NCI-H146 treated with DMSO at 0.1 percent for 48 hours (cell line): ENCODE results near the gene NUMBL.
"Not testable (repeated sequence)": the region's sequence is repeated elsewhere in the genome, so short reads cannot be mapped to it uniquely, and the experiment has no call there.

Experiments used
- DNase-seq: peaks from one replicate; lab custom pipeline; 2025; ENCODE audit not compliant: unreplicated experiment; lab: John Stamatoyannopoulos, UW

Gene NUMBL

GRCh38 chr19:40690050-40690692, at the start of gene NUMBL:
TSS of gene NUMBL (minus strand) at chr19:40690651. CDS start at chr19:40690483, 168 bp downstream.
- DNase-seq = no peak

GRCh38 chr19:40739030-40739839, 48.8 kb upstream of the NUMBL start:
- DNase-seq = no peak

DNA sequence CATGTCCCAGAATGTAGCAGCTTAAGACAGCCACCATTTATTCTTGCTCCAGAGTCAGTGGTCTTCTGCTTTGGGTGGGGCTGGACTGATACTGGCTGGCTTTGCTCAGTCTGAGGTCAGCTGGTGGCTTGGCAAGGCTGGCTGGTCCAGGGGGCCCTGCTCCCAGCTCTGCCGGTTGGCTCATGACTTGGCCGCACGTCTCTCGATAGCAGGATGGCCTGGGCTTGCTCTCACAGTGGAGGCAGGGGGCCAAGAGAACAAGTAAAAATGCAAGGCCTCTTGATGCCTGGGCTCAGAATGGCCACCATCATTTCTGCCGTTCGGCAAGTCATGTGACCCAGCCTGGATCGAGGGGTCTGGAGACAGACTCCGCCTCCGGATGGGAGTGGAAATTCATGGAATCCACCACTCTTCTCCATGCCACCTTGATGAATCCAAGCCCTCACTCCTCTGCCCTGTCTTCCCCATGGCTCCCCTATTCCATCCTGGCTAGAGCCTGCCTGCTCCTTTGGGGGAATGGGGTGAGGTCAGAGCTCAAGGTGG, 46.7 kb upstream of the NUMBL start:
- DNase-seq = no peak

DNA sequence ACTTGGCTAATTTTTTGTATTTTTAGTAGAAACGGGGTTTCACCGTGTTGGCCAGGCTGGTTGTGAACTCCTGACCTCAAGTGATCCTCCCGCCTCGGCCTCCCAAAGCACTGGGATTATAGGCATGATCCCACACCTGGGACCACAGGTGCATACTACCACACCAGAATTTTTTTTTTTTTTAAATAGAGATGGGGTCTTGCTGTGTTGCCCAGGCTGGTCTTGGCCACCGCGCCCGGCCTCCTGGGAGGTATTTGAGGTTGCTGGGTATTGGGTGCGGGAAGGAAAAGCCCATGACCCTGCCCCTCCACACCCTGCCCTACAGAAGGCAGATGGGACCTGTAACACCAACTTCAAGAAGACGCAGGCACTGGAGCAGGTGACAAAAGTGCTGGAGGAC, 46.2 kb upstream of the NUMBL start:
- no peak for DNase-seq

GRCh38 chr19:40735013-40735771, 44.7 kb upstream of the NUMBL start:
- DNase-seq = no peak

GRCh38 chr19:40733149-40733548, 42.7 kb upstream of the NUMBL start:
- DNase-seq = no peak

DNA sequence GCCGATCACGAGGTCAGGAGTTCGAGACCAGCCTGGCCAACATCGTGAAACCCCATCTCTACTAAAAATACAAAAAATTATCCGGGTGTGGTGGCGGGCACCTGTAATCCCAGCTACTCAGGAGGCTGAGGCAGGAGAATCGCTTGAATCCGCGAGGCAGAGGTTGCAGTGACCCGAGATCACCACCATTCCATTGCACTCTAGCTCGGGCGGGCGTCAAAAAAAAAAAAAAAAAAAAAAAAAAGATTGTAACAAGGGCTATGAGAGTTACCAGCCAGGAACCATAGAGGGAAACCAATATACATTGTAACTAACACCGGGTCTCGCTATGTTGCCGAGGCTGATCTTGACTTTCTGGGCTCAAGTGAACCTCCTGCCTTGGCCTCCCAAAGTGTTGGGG, 41.9 kb upstream of the NUMBL start:
- not testable (repeated sequence) for DNase-seq

- not testable (repeated sequence) for DNase-seq
These were observed 39.6 kb upstream of the NUMBL start for GRCh38 chr19:40730065-40730464.

DNA sequence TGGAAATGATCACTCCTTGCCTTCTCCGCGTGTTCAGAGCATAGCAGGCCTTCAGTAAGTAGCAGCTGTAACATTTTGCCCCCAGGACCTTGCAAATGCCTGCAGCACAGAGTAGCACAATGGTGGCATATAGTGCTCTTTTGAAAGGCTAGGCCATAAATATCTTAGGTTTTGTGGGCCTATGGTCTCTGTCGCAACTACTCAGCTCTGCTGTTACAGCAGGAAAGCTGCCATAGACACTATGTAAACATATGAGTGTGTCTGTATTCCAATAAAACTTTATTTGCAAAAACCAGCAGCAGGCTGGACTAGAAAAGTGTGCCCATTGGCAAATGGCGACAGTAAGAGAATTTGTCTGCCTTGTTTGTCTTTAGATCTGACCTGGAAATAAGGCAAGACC, 35.8 kb upstream of the NUMBL start:
- DNase-seq = no peak

GRCh38 chr19:40724855-40725254, 34.4 kb upstream of the NUMBL start:
- no peak for DNase-seq

DNA sequence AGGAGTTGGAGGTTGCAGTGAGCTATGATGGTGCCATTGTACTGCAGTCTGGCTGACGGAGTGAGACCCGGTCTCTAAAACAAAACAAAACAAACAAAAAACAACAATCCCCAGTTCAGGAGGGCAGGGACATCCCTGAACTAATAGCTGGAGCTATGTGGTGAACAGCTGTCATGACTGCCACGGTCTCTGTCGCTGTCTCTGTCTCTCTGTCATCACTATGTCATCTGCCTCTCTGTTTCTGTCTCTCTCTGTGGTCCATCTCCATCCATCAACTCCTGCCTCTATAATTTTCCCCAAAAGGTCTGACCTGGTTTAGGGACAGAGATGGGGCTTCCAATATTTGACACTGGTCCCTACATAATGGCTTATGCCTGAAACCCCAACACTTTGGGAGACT, 33.9 kb upstream of the NUMBL start:
- no peak for DNase-seq

DNA sequence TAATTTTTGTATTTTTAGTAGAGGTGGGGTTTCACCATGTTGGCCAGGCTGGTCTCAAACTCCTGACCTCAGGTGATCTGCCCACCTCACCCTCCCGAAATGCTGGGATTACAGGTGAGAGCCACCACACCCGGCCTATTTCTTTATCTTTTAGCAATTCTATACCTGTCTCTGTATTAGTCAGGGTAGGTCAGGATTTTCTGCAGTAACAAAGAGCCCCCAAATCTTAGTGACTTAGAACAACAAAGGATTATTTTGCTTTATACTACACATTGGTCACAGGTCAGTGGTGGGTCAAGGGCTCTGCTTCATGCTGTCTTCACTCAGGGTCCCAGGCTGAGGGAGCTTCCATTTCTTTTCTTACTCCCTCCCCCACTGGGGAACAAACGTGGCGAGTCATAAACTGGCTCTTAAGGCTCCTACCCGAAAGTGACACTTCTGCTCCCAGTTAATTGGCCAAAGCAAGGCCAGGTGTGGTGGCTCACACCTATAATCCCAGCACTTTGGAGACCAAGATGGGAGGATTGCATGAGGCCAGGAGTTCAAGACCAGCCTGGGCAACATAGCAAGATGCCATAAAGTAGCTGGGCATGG, 33.3 kb upstream of the NUMBL start:
- no peak for DNase-seq

DNA sequence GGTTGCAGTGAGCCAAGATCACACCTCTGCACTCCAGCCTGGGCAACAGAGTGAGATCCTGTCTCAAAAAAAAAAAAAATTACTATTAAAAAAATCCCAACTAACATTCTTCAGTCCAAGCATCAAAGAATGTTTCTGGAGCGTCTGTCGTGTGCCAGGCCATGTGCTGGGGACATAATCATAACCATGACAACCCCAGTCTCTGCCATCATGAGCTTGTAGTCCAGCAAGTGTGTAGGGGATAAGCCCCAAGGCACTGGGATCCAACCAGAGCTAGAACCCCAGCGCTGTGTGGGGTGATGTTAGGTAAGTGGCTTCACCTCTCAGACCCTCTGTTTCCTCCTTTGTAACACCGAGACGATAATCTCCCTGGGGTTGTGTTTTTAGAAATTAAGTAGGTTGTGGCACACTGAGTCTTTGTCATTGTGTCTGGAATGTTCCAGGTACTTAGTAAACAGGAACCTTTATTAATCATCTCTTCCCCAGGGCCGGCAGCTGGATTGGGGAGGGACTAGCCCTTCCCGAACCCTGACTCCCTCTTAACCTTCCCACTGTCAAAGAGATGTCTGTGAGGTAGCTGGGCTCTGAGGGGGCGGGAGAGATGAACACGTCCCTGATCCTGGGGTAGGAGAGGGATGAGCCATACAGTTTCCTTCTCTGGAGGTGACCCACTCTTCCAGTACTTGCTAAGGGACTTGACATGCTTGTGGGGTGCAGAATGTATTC, 31.6 kb upstream of the NUMBL start:
- no peak for DNase-seq

GRCh38 chr19:40721140-40721486, 30.7 kb upstream of the NUMBL start:
- DNase-seq = no peak

GRCh38 chr19:40719414-40719894, 29.0 kb upstream of the NUMBL start:
- no peak for DNase-seq

- no peak for DNase-seq
These were observed 28.4 kb upstream of the NUMBL start for GRCh38 chr19:40718774-40719391.

DNA sequence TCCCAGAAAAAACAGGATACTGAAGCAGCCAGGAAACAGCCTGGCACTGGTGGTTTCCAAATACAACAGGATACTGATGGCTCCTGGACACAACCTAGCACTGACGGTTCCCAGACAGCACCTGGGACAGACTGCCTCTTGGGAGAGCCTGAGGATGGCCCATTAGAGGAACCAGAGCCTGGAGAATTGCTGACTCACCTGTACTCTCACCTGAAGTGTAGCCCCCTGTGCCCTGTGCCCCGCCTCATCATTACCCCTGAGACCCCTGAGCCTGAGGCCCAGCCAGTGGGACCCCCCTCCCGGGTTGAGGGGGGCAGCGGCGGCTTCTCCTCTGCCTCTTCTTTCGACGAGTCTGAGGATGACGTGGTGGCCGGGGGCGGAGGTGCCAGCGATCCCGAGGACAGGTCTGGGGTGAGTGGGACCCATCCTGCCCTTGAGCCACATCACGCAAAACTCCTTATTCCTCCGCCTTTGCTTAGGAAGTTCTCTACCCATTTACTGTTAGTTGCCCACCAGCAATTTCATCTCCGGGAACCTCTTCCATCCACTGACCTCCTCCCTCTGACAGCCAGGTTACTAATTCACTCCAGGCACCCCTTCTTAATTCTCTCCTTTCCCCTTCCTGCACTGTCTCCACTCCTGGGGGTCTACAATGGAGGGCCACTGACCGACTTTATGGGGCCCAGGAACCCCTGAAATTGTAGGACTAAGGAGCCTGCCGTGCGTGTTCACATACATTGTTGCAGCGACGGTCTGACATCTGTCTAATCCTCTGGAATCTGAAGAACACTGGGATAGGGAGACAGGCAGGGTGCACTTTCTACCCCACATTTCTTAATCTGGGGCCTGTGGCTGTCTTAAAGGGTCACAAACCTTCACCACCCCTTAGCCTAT, 27.7 kb upstream of the NUMBL start:
- no peak for DNase-seq

DNA sequence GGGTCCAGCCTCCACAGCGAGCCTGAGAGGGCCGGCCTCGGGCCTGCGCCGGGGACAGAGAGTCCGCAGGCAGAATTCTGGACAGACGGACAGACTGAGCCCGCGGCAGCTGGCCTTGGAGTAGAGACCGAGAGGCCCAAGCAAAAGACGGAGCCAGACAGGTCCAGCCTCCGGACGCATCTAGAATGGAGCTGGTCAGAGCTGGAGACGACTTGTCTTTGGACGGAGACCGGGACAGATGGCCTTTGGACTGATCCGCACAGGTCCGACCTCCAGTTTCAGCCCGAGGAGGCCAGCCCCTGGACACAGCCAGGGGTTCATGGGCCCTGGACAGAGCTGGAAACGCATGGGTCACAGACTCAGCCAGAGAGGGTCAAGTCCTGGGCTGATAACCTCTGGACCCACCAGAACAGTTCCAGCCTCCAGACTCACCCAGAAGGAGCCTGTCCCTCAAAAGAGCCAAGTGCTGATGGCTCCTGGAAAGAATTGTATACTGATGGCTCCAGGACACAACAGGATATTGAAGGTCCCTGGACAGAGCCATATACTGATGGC, 27.0 kb upstream of the NUMBL start:
- DNase-seq = no peak
